Hypothalamus (tissue), 51 donors: ENCODE data around the gene RPA1.
"Not testable (repeated sequence)": the region's sequence is repeated elsewhere in the genome, so short reads cannot be mapped to it uniquely, and the experiment has no call there.

Experiments used
- DNase-seq, 51 donors: peaks; one replicate each; lab custom pipeline; 2025; lab: John Stamatoyannopoulos, UW

Gene RPA1

DNA sequence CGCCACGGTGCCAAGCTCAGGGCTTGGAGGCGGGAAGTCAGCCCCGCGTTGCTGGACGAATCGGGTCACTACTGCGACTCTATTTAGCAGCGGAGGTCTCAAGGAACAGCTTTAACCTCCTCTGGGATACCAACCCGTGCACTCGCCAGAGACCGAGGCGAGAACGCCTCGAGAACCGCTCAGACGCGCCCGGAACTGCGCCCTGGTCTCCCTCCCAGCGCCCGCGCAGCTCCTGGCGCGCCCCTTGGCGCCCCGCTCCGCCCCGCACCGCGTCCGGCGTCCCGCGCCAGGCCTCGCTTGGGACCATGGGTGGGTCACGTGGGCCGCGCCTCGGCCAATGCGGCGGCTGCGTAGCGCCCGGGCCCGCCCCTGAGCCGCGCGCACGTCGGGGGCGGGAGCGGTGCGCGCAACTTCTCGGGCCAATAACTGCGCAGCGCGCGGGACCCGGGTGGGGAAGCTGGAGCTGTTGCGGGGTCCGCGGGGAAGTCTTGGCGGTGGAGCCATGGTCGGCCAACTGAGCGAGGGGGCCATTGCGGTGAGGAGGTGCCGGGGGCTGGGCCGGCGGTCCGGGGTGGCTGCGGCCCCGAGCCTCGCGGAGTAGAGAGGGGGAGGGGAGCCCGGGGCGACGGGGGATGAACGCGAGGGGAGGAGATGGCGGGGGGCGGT, at the start of gene RPA1, which contains the start of gene SMYD4:
Gene RPA1 (plus strand): TSS at position 414 of the 666 bp plus-strand sequence. CDS start 89 bp downstream, at position 503.
Gene SMYD4 (minus strand): TSS at position 311 of the 666 bp plus-strand sequence. CDS start 1,908 bp downstream, outside the sequence.
- peak; percentile 34 to 94 (median 81) for DNase-seq

DNA sequence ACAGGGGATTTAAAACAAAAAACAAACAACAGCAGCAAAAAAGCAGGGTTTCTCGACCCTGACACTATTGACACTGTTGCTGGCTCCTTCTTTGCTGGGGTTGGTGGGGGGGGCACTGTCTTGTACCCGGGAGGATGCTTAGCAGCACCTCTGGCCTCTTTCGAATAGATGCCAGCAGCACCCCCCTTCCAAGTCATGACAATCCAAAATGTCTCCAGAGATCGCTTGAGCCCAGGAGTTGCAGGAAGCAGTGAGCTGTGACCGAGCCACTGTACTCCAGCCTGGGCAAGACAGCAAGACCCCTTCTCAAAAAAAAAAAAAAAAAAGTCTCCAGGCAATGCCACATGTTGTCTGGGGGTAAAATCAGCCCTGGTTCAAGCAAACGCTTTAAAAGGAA, 47.6 kb upstream of the RPA1 start:
- DNase-seq = no peak

DNA sequence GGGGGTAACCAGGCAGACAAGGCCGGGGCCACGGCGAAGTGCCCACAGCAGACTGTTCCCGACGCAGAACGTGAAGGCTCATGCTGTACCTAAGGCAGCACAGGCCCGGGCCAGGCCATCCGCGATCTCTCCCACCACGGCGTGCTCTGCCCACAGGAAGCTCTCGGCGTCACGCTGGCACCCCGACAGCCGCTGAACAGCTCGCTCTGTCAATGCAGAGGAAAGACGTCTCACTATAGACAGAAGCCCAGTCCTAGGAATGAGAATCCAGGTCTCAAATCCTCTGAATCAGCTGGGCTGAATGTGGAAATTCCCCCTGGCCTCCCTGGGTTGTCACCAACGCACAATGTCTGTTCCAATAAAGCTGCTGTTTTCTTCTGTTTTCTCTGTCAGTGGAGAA, 46.5 kb upstream of the RPA1 start:
- DNase-seq = peak in 1 of 51 donors; percentile 12

DNA sequence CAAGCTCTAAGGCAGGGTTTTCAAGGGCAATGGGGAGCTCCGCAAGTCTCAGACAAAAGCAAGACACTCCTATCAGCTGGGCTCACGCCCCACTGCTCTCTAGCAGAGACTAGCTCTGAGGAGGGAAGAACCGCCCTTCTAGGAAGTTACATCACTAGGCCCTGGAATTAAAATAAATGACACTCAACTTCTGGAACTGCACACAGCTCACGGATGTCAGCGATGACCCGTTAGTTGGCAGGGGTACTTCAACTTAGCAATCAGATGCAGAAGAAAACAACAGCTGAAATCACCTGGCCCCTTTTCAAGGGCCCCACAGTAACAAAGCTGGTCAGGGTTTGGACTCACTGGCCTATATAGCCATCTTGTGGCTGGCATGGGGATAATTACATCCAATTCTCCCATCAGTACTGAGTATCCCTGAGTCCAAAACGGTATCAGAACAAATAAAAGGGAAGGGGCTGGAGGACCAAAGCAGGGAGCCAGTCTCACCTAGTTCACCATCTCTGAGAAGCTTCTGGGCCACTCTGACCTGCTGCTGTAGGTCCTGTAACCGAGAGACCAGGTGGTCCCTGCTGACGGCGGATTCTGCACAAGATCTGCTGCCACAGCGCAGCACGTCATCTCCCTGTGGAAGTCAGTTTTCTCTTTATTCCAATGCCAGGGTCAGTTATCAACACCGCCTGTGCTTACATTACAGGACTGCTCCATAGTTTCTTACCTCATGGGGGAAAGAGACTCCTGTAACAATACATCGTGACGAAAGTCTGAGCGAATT, 45.8 kb upstream of the RPA1 start:
- peak in 12 of 51 donors; percentile 17 to 64 (median 34) for DNase-seq

DNA sequence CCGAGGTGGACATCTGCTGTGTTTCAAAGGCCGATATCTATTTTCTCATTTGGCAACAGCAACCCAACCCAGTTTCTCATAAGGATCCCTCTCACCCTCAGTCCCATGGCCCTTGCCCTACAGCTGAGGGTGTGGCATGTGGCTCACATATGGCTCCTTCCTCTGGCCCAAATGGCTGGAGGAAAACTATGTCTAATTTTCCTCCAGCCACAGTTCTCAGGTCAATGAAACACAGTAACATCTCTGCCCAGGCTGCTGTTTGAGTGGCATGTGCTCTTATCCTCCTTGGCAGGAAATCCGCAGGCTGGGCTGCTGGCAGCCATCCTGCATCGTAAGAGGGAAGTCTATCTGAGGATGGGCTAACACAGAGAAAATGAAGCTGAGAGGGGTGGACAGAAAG, 43.9 kb upstream of the RPA1 start:
- peak in 4 of 51 donors; percentile 13 to 23 (median 20) for DNase-seq

DNA sequence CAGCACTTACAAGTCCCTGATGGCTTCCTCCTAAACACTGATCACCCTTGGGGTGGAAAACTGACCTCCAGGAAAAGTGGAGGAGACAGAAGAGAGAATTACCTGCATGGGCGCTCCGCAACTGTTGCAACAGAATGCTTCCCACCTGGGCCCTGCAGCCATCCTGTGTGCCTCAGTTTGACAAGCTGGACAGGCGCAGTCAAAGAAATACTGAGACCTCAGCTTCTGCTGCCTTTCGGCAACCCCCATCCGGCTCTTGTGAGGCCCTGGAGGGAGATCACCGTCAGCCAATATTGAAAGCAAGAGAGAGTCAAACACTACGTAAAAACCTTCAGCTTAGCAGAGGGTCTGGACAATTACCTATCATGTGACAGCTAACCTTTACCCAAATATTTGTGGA, 43.1 kb upstream of the RPA1 start:
- no peak for DNase-seq

DNA sequence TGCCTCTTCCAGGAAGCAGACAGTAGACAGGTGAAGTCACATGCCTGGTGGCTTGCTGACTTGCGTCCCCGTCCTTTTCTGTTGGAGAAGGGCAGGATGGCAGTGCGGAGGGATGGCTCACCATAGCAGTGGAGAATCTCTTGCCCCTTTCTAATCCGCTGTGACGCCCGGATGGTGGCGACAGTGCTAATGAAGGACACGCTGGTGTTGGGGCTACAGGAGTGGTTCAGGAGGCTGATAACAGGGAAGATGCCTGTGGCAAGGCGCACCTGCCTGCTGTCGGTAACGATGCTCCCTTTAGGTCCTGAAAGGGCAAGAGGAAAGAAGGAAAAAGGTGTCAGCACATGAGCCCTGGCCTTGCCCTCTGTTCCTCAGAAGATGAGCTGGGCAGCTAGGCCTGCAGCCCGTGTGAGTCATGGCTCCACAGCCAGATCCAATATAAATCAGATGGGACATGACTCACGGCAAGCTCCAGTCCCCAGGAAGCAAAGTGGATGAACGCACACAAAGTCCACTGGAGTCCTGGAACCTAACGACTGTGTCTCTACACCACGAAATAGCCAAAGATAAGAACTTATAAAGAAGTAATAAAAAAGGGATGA, 42.4 kb upstream of the RPA1 start:
- DNase-seq = peak in 1 of 51 donors; percentile 27

DNA sequence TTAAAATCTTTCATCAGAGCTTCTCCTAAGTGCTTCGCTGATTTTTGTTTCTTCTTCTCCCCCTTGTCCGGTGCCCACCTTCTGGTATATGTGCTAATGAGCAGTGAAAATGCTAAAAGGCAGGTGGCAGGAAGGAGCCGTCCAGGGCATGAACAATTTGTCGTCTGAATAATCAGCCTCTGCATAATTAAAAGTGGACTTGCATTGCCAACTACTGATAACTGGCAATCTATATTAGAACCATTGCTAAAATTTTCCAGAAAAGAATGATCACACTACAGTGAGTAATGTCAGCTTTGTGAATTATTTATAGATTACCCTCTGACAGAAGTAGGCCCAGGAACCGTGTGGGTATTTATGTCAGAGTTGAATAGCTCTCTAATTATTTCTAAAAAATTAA, 39.9 kb upstream of the RPA1 start:
- DNase-seq = no peak

DNA sequence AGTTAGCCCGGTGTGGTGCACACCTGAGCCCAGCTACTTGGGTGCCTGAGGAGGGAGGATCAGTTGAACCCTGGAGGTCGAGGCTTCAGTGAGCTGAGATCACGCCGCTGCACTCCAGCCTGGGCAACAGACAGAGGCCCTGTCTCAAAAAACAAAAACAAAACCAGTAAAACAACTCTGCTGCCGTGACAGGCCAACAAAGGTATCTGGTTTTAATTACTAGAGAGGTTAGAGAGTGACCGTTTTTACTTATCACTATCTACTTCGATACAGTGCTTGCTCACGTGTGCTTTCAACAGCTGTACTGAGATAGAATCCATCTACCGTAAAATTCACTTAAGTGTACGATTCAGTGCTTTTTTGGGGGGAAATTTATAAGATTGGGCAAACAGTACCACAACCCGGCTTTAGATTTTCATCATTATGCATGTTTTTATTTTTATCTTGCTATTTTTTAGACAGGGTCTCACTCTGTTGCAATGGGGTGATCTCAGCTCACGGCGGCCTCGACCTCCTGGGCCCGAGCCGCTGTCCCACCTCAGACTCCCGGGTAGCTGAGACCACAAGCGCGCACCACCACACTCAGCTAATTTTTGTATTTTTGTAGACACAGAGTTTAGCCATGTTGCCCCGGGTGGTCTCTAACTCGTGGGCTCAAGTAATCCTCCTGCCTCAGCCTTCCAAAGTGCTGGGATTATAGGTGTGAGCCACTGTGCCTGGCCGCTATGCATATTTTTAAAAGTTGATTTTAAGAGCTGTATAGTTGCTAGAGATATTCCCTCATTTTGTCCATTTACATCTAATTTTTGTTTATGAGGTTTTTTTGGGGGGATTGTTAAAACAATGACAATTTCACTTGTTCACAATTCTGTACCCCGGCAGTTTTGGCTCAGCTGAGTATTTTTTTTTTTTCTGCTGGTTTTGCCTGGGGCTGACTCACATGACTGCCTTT, 37.0 kb upstream of the RPA1 start:
- no peak for DNase-seq

DNA sequence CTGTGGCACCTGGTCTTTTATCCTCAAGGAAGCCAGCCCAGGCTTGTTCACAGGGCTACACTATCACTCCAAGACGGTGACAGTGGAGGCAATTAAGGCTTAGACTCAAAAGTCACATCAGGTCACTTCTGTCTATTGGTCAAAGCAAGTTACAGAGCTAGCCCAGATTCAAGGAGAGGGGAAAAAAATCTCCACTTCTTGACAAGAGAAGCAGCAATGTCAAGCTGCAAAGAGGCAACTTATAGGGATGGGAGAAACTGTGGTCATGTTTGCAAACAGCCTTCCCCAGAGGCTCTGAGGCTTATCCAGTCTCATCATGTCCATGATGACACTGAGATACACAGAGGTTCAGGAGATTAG, 36.4 kb upstream of the RPA1 start:
- no peak for DNase-seq

DNA sequence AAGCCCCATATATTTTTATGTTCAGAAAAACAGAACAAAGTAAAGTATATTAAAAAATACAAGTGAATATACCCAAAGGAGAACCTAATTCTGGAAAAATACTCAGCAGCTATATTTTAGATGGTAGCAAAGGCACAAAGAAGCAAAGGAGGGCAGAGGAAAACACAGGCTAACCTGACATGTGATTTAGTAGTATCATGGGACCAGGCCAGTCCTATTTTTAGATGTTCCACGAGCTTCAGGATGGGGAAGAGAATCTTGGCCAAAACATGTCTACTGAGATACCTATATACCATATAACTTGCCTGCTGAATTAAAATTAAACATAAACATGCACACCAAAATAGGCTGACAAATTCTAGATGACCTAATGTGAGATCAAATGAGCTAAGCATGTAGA, 33.0 kb upstream of the RPA1 start:
- peak in 4 of 51 donors; percentile 5 to 29 (median 10) for DNase-seq

DNA sequence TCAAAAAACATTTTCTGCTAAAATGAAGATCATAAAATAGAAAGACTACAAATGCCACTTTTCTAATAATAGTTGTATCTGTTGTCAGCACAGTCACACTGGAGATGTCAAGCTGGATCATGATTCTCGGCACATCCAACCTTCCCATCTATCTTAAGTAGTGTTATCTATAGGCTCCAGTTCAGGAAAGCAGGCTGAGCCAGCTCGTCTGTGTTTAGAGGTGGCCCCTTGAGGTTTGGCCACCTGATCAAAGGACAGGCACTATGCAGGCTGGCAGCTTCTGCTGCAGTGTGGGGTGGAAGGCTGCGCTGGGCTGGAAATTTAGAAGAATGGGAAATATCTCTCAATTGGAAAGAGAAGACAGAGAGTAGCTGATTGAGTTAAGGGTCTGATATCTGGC, 32.5 kb upstream of the RPA1 start:
- DNase-seq = no peak

DNA sequence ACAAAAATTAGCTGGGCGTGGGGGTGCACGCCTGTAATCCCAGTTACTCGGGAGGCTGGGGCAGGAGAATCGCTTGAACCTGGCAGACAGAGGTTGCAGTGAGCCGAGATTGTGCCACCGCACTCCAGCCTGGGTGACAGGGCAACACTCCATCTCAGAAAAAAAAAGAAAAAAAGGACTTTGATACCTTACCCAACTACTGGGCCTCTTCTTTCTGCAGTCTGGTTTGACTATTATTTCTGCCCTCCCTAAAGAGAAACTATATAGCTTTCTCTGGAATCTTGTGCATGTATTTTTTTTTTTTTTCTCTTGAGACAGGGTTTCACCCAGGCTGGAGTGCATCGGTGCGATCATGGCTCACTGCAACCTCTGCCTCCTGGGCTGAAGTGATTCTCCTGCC, 32.0 kb upstream of the RPA1 start:
- not testable (repeated sequence) for DNase-seq

DNA sequence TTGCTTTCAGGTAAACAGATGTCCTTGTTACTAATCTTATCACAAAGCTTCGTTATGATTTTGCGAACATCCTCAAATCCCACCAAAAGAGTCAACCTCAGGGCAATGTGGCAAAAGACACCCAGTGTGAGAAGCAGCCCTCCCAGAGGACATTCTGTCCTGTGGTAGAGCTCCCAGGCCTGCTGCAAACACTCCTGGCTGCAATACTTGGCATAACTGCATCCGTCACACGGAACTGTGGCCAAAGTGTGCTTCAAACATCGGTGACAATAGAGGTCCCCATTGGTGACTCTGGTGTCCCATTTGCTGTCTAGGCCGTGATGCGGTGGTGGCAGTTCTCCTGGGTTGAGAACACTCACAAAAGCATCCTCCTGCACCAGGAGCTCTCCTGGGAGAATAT, 29.6 kb upstream of the RPA1 start:
- DNase-seq = no peak

DNA sequence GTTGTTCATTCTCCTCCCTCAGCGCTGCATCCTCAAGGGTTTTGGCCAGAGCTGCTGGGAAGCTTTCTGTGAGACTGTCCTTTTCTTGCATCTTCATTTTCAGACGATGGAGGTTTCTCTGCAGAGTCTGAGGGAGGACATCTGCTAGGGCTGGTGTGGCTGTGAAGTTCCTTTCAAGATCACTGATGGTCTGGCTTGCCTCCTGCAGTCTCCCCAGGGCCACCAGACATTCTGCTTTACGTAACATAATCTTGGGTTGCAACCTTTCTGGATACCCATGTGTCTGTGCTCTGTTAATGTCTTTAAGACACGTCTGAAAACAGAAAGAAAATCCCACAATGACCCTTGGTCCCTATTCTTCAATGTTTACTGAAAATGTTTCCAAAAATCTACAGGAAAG, 29.1 kb upstream of the RPA1 start:
- no peak for DNase-seq

DNA sequence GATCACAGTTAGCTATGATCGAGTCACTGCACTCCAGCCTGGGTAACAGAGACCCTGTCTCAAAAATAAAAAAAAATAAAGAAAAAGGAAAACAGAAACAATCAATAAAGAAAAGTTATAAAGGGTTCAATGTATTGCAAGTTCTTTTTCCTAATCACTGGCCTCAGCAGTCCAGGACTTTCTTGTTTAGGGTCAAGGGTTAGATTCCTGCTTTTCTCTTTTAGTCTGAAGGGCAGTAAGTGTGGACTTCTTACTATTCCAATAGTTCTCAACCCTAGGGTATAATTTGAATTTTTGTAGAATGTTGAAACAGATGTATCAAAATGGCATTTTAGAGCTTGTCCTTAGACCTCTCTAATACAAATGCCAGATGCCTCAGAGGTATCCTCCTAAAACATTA, 27.4 kb upstream of the RPA1 start:
- no peak for DNase-seq

DNA sequence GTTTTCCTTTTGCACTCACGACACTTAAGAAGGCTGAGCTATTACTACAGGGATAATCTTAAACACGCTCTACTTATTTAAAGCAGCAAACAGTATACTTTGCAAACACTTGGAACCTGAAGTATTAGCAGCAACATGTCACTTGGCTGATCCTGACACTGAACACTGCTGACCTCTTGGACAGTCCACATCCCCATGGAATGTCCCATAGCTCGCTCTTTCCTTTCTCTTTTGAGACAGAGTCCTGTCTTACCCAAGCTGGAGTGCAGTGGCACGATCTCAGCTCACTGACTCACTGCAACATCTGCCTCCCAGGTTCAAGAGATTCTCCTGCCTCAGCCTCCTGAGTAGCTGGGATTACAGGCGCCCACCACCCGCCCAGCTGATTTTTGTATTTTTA, 26.5 kb upstream of the RPA1 start:
- no peak for DNase-seq

DNA sequence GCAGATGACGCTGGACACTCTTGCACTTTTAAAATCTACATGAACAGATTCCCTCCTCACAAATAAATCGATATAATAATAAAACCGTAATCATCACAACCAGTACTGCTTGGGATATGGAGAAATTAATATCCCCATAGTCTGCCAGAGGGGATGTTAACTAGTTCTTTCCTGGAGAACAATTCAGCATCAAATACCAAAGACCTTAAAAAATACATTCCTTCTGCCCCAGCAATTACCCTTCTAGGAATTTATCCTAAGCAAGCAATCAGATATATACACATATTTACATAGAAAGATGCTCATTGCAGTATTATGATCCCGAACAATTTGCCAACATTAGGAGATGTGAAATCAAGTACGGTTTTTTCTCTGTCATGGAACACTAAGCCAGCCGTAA, 21.9 kb upstream of the RPA1 start:
- no peak for DNase-seq

DNA sequence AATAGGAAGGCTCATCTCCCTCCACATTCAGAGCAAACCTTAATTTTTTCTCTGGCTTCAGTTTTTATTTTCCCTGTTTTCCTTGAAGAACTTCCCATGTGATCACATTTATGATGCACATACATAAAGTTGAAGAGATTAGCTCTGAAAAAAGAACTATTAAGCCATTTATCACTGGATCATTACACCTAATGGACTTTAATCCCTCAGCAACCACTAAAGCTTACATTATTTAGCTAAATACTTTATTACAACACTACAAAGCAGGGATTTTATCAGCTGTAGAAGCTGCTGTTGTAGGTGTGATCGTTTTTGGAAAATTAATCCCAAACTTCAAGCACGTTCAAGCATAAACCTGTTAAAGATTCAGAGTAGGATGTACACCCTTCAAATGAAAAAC, 21.2 kb upstream of the RPA1 start:
- DNase-seq = no peak

DNA sequence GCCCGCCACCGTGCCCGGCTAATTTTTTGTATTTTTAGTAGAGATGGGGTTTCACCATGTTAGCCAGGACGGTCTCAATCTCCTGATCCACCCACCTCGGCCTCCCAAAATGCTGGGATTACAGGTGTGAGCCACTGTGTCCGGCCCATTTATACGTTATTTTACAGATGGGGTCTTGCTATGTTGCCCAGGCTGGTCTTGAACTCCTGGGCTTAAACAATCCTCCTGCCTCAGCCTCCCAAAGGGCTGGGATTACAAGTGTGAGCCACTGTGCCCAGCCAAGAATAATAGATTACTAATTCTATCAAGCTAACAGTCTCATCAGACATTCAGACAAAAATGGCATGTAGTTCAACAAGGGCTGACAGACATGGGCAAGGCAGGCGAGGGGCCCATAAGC, 20.0 kb upstream of the RPA1 start:
- not testable (repeated sequence) for DNase-seq
